ENCODE measurements around the gene CYP26B1.

DNA sequence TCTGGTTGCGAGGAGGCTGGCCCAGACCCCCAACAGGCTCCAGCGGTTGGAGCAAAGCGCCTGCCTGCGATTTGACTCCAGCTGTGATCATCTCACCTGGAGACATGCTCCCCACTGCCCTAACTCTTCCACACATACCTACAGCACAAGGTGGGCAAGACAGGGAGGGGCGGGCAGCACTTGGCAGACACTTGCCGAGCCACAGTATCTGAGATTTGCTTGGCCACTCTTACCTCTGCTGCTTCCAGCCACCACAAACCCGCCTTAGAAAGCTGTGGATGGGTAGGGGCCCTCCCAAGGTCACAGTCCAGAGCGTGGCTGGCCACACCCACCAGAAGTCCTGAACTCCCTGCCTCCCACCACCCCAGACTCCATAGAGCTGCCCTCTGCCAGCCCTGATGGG lies 8.2 kb downstream of the CYP26B1 start:
- TF ChIP-seq, protein P1, sequence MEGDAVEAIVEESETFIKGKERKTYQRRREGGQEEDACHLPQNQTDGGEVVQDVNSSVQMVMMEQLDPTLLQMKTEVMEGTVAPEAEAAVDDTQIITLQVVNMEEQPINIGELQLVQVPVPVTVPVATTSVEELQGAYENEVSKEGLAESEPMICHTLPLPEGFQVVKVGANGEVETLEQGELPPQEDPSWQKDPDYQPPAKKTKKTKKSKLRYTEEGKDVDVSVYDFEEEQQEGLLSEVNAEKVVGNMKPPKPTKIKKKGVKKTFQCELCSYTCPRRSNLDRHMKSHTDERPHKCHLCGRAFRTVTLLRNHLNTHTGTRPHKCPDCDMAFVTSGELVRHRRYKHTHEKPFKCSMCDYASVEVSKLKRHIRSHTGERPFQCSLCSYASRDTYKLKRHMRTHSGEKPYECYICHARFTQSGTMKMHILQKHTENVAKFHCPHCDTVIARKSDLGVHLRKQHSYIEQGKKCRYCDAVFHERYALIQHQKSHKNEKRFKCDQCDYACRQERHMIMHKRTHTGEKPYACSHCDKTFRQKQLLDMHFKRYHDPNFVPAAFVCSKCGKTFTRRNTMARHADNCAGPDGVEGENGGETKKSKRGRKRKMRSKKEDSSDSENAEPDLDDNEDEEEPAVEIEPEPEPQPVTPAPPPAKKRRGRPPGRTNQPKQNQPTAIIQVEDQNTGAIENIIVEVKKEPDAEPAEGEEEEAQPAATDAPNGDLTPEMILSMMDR (IDR thresholded peaks at IDR 0.05; ENCODE audit: poor library complexity) = no peak
- no peak for TF ChIP-seq EZH2 (IDR thresholded peaks at IDR 0.05; ENCODE audit: borderline replicate concordance)
- TF ChIP-seq EZH2phosphoT487 (IDR thresholded peaks at IDR 0.05; ENCODE audit: low read depth, severe bottlenecking, unreplicated experiment) = no peak
